ENCODE data around the gene KLHL17.
"Not testable (repeated sequence)": the region's sequence is repeated elsewhere in the genome, so short reads cannot be mapped to it uniquely, and the experiment has no call there.

The KLHL17 gene

GRCh38 chr1:942411-942821 is 18.0 kb upstream of the KLHL17 start:
- H3K27me3 ChIP-seq, result no peaks in the 10 kb centered on the region
- no peaks in the 10 kb centered on the region for H3K9me3 ChIP-seq
- H3K36me3 ChIP-seq, result peaks cover 31% of the 10 kb centered on the region
- H3K4me3 ChIP-seq (ENCODE audit: low read depth, low read length), result peak overlapping the region; percentile 36
- no peak for TF ChIP-seq CTCF (IDR thresholded peaks at IDR 0.05; ENCODE audit: low read depth, low read length)
- DNase-seq, result peak; percentile 55
- H3K4me1 ChIP-seq, result peaks cover 58% of the 10 kb centered on the region

- peaks cover 37% of the 10 kb centered on the region for H3K36me3 ChIP-seq
- H3K9me3 ChIP-seq, result no peaks in the 10 kb centered on the region
- TF ChIP-seq CTCF (IDR thresholded peaks at IDR 0.05; ENCODE audit: low read depth, low read length), result no peak
- H3K4me3 ChIP-seq (ENCODE audit: low read depth, low read length), result peak overlapping the region; percentile 31
- no peak for DNase-seq
- H3K27me3 ChIP-seq, result no peaks in the 10 kb centered on the region
- H3K4me1 ChIP-seq, result peaks cover 52% of the 10 kb centered on the region
Observed at GRCh38 chr1:942864-943533, 17.4 kb upstream of the KLHL17 start.

- Histone ChIP-seq H3K9me3 (no peaks in the 10 kb centered on the region), H3K36me3 (peaks cover 43% of the 10 kb centered on the region), H3K4me1 (peaks cover 45% of the 10 kb centered on the region), H3K4me3 (ENCODE audit: low read depth, low read length) (peak overlapping the region; percentile 5; the same call in 1 of the 2 replicates), H3K27me3 (no peaks in the 10 kb centered on the region)
- no peak for TF ChIP-seq CTCF (IDR thresholded peaks at IDR 0.05; ENCODE audit: low read depth, low read length)
- DNase-seq, result no peak
Observed at GRCh38 chr1:943545-944340, 16.6 kb upstream of the KLHL17 start.

- Histone ChIP-seq H3K9me3 (no peaks in the 10 kb centered on the region), H3K36me3 (peaks cover 52% of the 10 kb centered on the region), H3K4me3 (ENCODE audit: low read depth, low read length) (0 out of 2 replicates have a peak overlapping the region, but pooled peaks have one; percentile 5), H3K27me3 (no peaks in the 10 kb centered on the region), H3K4me1 (peaks cover 38% of the 10 kb centered on the region)
- DNase-seq, result peak; percentile 95
- TF ChIP-seq CTCF (IDR thresholded peaks at IDR 0.05; ENCODE audit: low read depth, low read length), result no peak
Observed at GRCh38 chr1:944341-945325, 15.8 kb upstream of the KLHL17 start.

DNA sequence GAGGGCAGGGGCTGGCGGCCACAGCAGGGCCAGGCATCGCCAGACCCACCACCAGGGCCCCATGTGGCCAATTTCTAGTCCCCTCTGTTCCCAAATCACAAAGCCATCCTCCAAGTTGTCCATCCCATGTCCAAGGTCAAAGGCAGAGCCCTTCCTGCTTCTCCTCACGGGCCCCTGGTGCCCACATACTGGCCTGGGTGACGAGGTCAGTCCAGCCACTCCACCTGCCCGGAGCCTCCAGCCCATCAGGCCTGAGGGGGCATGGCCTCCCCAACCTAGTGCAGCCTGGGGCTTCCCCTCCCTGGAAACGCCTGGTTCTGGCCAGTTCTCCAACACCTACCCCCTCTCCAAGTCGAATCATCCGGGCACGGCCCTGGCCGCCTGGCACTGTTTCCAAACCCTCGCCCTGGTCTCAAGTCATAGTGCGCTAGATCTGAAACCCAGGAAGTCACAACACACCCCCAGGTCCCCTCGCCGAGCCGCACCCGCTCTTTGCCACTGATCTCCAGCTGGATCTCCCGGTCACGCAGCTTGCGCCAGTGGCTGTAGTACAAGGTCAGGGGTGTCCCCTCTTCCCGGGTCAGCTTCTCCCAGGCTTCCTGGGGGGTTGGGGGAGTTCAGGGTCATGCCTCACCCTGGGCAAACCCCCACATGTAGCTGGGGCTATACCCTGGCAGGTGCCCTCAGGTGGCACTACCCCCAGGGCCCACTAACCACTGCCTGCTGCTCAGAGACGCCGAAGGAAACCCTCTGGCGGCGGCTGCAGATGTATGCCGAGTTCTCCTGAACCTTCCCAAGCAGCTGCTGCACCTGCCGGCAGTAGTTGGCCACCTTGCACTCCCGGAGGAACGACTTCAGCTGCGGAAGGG is 14.5 kb upstream of the KLHL17 start:
- H3K36me3 ChIP-seq, result peaks cover 65% of the 10 kb centered on the region
- DNase-seq, result no peak

DNA sequence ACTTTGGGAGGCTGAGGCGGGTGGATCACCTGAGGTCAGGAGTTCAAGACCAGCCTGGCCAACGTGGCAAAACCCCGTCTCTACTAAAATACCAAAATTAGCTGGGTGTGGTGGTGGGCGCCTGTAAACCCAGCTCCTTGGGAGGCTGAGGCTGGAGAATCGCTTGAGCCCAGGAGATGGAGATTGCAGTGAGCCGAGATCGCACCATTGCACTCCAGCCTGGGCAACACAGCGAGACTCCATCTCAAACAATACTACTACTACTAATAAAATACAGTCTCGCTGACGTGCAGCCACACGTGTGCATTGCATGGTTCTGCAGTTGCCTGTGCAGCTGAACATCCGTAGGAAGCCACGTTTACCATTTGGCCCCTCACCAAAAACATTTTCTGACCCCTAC is 13.6 kb upstream of the KLHL17 start:
- not testable (repeated sequence) for H3K27me3 ChIP-seq; H3K4me3 ChIP-seq (ENCODE audit: low read depth, low read length); H3K9me3 ChIP-seq; DNase-seq
- peaks cover 74% of the 10 kb centered on the region for H3K36me3 ChIP-seq
- H3K4me1 ChIP-seq, result peaks cover 25% of the 10 kb centered on the region

More for the DNA sequence above, 14.5 kb upstream of the KLHL17 start:
- H3K27me3 ChIP-seq, result no peaks in the 10 kb centered on the region
- no peaks in the 10 kb centered on the region for H3K9me3 ChIP-seq
- no peak overlapping the region for H3K4me3 ChIP-seq (ENCODE audit: low read depth, low read length)
- no peak for TF ChIP-seq CTCF (IDR thresholded peaks at IDR 0.05; ENCODE audit: low read depth, low read length)
- H3K4me1 ChIP-seq, result peaks cover 30% of the 10 kb centered on the region

All from BE2C (cell line).